Measurements from ENCODE around the gene ZNF132.
"Not testable (repeated sequence)": the region's sequence is repeated elsewhere in the genome, so short reads cannot be mapped to it uniquely, and the experiment has no call there.

The ZNF132 gene

GRCh38 chr19:58439576-58440554 lies at the start of gene ZNF132:
TSS of gene ZNF132 (minus strand) at chr19:58440153. CDS start at chr19:58439821, 332 bp downstream.
- peak within 1 kb of the TSS; percentile 57 for H3K4me3 ChIP-seq (replicated peaks; ENCODE audit: low read depth, low read length)
- TF ChIP-seq CTCF (IDR thresholded peaks at IDR 0.05; ENCODE audit: low read depth, low read length, missing control alignments), result no peak
- DNase-seq (ENCODE audit: extremely low read depth, low read depth), result peak; percentile 99

GRCh38 chr19:58484349-58484748 lies 44.4 kb upstream of the ZNF132 start:
- not testable (repeated sequence) for H3K4me3 ChIP-seq (replicated peaks; ENCODE audit: low read depth, low read length); DNase-seq (ENCODE audit: extremely low read depth, low read depth)

- H3K4me3 ChIP-seq (replicated peaks; ENCODE audit: low read depth, low read length), result no peak overlapping the region
- no peak for TF ChIP-seq CTCF (IDR thresholded peaks at IDR 0.05; ENCODE audit: low read depth, low read length, missing control alignments)
- DNase-seq (ENCODE audit: extremely low read depth, low read depth), result no peak
Measured at GRCh38 chr19:58483776-58484175, 43.8 kb upstream of the ZNF132 start.

GRCh38 chr19:58482372-58482771 lies 42.4 kb upstream of the ZNF132 start:
- no peak for DNase-seq (ENCODE audit: extremely low read depth, low read depth)
- H3K4me3 ChIP-seq (replicated peaks; ENCODE audit: low read depth, low read length), result no peak overlapping the region
- no peak for TF ChIP-seq CTCF (IDR thresholded peaks at IDR 0.05; ENCODE audit: low read depth, low read length, missing control alignments)

- DNase-seq (ENCODE audit: extremely low read depth, low read depth), result no peak
- TF ChIP-seq CTCF (IDR thresholded peaks at IDR 0.05; ENCODE audit: low read depth, low read length, missing control alignments), result no peak
- no peak overlapping the region for H3K4me3 ChIP-seq (replicated peaks; ENCODE audit: low read depth, low read length)
Measured at GRCh38 chr19:58480831-58481230, 40.9 kb upstream of the ZNF132 start.

GRCh38 chr19:58480481-58480830 lies 40.5 kb upstream of the ZNF132 start:
- TF ChIP-seq CTCF (IDR thresholded peaks at IDR 0.05; ENCODE audit: low read depth, low read length, missing control alignments), result no peak

GRCh38 chr19:58479736-58480480 lies 40.0 kb upstream of the ZNF132 start:
- no peak for TF ChIP-seq CTCF (IDR thresholded peaks at IDR 0.05; ENCODE audit: low read depth, low read length, missing control alignments)
- no peak overlapping the region for H3K4me3 ChIP-seq (replicated peaks; ENCODE audit: low read depth, low read length)
- no peak for DNase-seq (ENCODE audit: extremely low read depth, low read depth)

More at GRCh38 chr19:58480481-58480830, 40.5 kb upstream of the ZNF132 start:
- no peak for DNase-seq (ENCODE audit: extremely low read depth, low read depth)
- no peak overlapping the region for H3K4me3 ChIP-seq (replicated peaks; ENCODE audit: low read depth, low read length)
